Measurements from ENCODE around the gene FAM168A. TPM values are rescaled to one million over a fixed set of nuclear protein-coding genes. Genes with fewer than 3 reads are reported as not detected.

Gene FAM168A
- total RNA-seq, 2 donors from 2014 or later, result 8.9 to 14.0 TPM

DNA sequence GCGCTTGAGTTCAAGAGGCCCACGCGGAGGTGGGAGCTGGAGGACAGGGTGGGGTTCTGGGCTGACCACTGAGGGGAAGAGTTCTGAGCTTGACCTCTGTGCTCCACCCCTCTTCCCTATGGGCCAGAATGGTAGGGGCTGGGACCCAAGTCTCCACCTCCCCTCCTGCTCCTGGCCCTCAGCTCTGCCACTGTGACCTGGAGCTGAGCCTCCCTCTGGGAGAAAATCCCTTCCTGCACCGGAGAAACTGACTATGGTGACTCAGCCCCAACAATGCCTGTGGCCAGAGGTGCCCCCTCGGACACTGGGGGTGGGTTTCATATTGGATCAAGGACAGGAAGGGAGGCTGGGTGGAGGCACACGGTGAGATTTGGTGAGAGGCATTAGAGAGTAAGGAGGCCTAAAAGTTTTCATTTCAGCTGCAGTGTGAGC lies 198.7 kb downstream of the FAM168A start:
- WGBS, 2 donors, result 72 to 75% methylated on average over 6 of the region's 6 CpGs
- intact Hi-C loops (cut with DNase I), result loop anchor here (10.0 kb wide), 1 partner anchor 104 kb away; no protein-coding TSS in a partner anchor
- ATAC-seq, result no peak

DNA sequence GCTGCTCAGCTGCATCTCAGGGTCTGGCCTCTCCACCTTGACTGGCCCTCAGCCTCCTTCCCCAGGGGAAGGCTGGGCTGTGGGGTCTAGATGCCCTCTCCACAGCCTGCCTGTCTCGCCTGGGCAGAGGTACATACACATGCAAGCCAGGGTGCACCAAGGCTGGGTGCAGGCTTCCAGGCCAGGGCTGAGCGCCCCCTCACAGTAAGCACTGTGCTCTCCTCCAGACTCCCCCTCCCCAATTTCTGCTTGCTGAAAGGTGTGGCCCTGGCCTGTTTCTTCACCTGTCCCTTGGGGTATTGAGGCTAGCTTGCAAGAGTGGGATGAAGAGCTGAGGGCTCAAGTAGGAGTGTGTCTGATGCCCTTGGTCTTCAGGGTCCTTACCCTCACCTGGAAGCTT lies 199.2 kb downstream of the FAM168A start:
- Histone ChIP-seq H3K27me3 (no peaks in the 10 kb centered on the region), H3K9me3 (no peaks in the 10 kb centered on the region), H3K4me3 (no peak overlapping the region), H3K36me3 (replicated peaks in 1 of 2; ENCODE audit: insufficient read depth in 1 of 2, low read depth in 2 of 2) (no peaks in the 10 kb centered on the region), H3K4me1 (no peaks in the 10 kb centered on the region), H3K27ac (no peak overlapping the region)
- intact Hi-C loops (cut with DNase I), result loop anchor here (10.0 kb wide), 1 partner anchor 104 kb away; no protein-coding TSS in a partner anchor
- WGBS, 2 donors, result 86% methylated on average over 2 of the region's 2 CpGs; no CpG with 5 or more reads in 1 of the 2 donors
- ATAC-seq (no peak), DNase-seq (no peak)
- TF ChIP-seq, protein P1, sequence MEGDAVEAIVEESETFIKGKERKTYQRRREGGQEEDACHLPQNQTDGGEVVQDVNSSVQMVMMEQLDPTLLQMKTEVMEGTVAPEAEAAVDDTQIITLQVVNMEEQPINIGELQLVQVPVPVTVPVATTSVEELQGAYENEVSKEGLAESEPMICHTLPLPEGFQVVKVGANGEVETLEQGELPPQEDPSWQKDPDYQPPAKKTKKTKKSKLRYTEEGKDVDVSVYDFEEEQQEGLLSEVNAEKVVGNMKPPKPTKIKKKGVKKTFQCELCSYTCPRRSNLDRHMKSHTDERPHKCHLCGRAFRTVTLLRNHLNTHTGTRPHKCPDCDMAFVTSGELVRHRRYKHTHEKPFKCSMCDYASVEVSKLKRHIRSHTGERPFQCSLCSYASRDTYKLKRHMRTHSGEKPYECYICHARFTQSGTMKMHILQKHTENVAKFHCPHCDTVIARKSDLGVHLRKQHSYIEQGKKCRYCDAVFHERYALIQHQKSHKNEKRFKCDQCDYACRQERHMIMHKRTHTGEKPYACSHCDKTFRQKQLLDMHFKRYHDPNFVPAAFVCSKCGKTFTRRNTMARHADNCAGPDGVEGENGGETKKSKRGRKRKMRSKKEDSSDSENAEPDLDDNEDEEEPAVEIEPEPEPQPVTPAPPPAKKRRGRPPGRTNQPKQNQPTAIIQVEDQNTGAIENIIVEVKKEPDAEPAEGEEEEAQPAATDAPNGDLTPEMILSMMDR (IDR thresholded peaks at IDR 0.05), result no peak
- TF ChIP-seq POLR2A (IDR thresholded peaks at IDR 0.05), result no peak

More for the DNA sequence above, 198.7 kb downstream of the FAM168A start:
- no peaks in the 10 kb centered on the region for H3K4me1 ChIP-seq
- no peak for DNase-seq
- no peak overlapping the region for H3K4me3 ChIP-seq
- no peaks in the 10 kb centered on the region for H3K27me3 ChIP-seq
- H3K9me3 ChIP-seq, result no peaks in the 10 kb centered on the region
- no peak for TF ChIP-seq POLR2A (IDR thresholded peaks at IDR 0.05)
- TF ChIP-seq, protein P1 (IDR thresholded peaks at IDR 0.05), result no peak
- no peak overlapping the region for H3K27ac ChIP-seq
- H3K36me3 ChIP-seq (replicated peaks in 1 of 2; ENCODE audit: insufficient read depth in 1 of 2, low read depth in 2 of 2), result no peaks in the 10 kb centered on the region

DNA sequence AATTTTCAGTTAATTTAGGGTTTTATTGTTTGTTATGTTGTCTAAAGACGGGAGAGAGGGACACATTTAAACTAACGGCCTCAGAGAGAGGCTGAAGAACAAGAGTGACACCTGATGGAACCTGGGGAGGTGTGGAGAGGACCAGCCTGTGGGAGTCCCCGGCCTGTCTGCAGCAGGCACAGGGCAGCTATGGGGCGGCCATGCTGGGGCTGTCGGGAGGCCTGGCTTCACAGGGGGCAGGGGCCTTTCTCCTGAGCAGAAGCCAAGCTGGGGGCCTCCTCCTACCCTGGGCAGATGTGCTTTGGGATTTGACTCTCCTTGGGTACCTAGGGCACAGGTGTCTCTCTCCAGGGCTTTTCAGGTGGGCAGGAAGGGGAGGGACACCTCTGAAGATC lies 199.8 kb downstream of the FAM168A start:
- 58 to 80% methylated on average over 4 to 5 of the region's 5 CpGs for WGBS, 2 donors
- intact Hi-C loops (cut with DNase I), result loop anchor here (10.0 kb wide), 1 partner anchor 103 kb away; no protein-coding TSS in a partner anchor
- TF ChIP-seq, protein P1 (IDR thresholded peaks at IDR 0.05), result no peak
- no peak for TF ChIP-seq POLR2A (IDR thresholded peaks at IDR 0.05)

DNA sequence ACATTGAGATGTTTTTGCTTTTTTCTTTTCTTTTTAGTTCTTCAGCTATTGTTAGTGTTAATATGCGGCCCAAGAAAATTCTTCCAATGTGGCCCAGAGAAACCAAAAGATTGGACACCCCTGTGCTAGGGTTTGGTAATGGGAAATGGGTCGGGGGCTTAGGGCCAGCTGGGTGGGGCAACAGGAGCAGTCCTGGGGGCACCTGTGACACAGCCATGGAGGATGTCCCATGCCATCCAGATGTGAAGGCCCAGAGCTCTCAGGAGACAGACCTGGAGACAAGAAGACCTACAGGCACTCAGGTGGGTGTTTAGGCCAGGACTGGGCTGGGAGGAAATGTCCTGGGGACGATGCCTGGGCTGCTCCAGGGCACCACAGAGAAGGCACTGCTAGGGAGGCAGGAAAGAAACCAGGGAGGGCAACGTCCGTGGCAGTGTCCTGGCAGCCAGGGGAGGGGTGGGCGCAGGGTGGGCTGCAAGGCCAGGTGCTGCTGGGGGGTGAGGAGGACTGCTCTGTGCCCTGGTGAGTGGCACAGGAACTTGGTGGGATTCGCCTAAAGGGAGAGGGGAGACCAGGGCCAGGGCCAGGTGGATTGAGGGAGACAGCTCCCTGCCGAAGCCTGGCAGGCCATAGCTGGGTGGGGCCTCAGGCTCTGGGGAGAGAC lies 200.3 kb downstream of the FAM168A start:
- intact Hi-C loops (cut with DNase I), result loop anchor here (10.0 kb wide), 1 partner anchor 103 kb away; no protein-coding TSS in a partner anchor
- no peak for ATAC-seq
- 78 to 82% methylated on average over 7 to 8 of the region's 8 CpGs for WGBS, 2 donors

More for the DNA sequence above, 199.8 kb downstream of the FAM168A start:
- Histone ChIP-seq H3K9me3 (no peaks in the 10 kb centered on the region), H3K27ac (no peak overlapping the region), H3K4me3 (no peak overlapping the region), H3K36me3 (replicated peaks in 1 of 2; ENCODE audit: insufficient read depth in 1 of 2, low read depth in 2 of 2) (no peaks in the 10 kb centered on the region), H3K27me3 (no peaks in the 10 kb centered on the region), H3K4me1 (no peaks in the 10 kb centered on the region)
- DNase-seq (no peak), ATAC-seq (no peak)

More for the DNA sequence above, 200.3 kb downstream of the FAM168A start:
- H3K36me3 ChIP-seq (replicated peaks in 1 of 2; ENCODE audit: insufficient read depth in 1 of 2, low read depth in 2 of 2), result no peaks in the 10 kb centered on the region
- no peak for DNase-seq
- TF ChIP-seq, protein P1 (IDR thresholded peaks at IDR 0.05), result no peak
- no peak for TF ChIP-seq POLR2A (IDR thresholded peaks at IDR 0.05)
- H3K27me3 ChIP-seq, result no peaks in the 10 kb centered on the region
- no peaks in the 10 kb centered on the region for H3K4me1 ChIP-seq
- no peak overlapping the region for H3K27ac ChIP-seq
- no peaks in the 10 kb centered on the region for H3K9me3 ChIP-seq
- H3K4me3 ChIP-seq, result no peak overlapping the region
